Uterus (tissue), 2 donors: ENCODE results near the gene KIRREL3.

Source experiments
- CTCF ChIP-seq, 4 experiments: fragments of 200-600 bp in 2 of 4; fragments of 450-650 bp in 2 of 4; sonication (generic) in 2 of 4; IDR thresholded peaks; one replicate each; pipeline ENCODE4 v1.5.1; 2016 to 2019; ENCODE audit warnings: antibody characterized with exemption in 4 of 4, mild to moderate bottlenecking in 2 of 4, moderate library complexity in 1 of 4
- POLR2A ChIP-seq, 2 donors: fragments of 450-650 bp; IDR thresholded peaks; one replicate each; pipeline ENCODE4 v1.6.1; 2016; ENCODE audit warnings: antibody characterized with exemption in 2 of 2, mild to moderate bottlenecking in 1 of 2, moderate library complexity in 1 of 2

DNA sequence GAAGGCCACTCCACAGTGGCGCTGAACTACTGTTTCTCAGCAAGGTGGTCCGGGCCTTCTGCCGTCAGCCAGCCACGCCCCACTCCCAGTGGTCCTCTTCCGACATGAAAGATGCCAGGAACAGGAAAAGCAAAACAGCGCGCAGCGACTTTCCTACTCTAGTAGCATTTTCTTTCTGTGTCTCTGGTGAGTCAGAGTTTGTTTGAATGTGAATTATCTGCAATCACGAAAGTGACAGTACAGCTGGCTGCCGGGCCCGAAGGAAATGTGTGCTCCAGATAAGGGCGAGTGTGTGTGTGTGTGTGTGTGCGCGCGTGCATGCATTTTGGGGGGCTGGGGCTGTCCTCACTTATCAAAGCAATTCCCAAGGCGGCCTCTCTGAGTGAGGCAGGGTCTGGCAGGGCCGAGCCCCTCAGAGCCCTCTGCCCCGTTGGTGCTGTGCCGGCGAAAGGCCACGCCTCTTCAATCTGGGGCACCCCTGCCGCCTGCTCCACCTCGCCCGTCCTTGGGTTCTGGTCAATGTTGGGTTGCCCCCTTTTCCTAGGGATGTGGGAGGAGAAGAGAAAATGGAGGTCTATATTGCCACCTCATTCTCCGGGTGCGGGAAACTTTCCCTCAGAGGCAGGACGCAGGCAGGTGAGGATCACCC is 288.5 kb downstream of the KIRREL3 start:
- TF ChIP-seq CTCF (IDR thresholded peaks at IDR 0.05) (no peak), POLR2A (IDR thresholded peaks at IDR 0.05) (no peak)
